ENCODE measurements around the gene CLIP1.

DNA sequence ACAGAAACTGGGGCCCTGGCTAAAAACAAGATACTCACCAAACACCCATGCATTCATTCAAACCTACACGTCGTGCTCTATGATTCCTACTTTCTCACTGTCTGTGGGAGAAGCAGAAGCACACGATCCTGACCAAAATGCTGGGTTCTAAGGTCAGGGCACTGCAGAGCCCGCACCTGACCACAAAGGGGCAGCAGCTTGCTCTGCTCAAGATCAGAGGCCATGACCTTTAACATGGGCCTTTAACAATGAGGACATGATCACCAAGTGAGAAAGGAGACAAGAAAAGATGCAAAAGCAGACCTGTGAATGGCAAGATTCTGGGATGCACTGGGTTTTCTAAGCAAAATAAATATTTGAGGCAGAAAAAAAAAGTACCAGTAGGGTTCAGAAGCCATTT, 116.1 kb downstream of the CLIP1 start:
- TF ChIP-seq, protein P1, sequence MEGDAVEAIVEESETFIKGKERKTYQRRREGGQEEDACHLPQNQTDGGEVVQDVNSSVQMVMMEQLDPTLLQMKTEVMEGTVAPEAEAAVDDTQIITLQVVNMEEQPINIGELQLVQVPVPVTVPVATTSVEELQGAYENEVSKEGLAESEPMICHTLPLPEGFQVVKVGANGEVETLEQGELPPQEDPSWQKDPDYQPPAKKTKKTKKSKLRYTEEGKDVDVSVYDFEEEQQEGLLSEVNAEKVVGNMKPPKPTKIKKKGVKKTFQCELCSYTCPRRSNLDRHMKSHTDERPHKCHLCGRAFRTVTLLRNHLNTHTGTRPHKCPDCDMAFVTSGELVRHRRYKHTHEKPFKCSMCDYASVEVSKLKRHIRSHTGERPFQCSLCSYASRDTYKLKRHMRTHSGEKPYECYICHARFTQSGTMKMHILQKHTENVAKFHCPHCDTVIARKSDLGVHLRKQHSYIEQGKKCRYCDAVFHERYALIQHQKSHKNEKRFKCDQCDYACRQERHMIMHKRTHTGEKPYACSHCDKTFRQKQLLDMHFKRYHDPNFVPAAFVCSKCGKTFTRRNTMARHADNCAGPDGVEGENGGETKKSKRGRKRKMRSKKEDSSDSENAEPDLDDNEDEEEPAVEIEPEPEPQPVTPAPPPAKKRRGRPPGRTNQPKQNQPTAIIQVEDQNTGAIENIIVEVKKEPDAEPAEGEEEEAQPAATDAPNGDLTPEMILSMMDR (IDR thresholded peaks at IDR 0.05): no peak
- TF ChIP-seq POLR2A (IDR thresholded peaks at IDR 0.05): no peak

All from uterus (tissue), 2 donors.